ENCODE data around the gene C1orf141. TPM values are rescaled to one million over a fixed set of nuclear protein-coding genes. Genes with fewer than 3 reads are reported as not detected.
A peak's percentile ranks its signal among the peaks of the same experiment; 100 is the strongest.

C1orf141 gene
- total and polyA plus RNA-seq, 8 donors, result 0.24 to 2.3 (median 0.40) TPM; not detected in 2

DNA sequence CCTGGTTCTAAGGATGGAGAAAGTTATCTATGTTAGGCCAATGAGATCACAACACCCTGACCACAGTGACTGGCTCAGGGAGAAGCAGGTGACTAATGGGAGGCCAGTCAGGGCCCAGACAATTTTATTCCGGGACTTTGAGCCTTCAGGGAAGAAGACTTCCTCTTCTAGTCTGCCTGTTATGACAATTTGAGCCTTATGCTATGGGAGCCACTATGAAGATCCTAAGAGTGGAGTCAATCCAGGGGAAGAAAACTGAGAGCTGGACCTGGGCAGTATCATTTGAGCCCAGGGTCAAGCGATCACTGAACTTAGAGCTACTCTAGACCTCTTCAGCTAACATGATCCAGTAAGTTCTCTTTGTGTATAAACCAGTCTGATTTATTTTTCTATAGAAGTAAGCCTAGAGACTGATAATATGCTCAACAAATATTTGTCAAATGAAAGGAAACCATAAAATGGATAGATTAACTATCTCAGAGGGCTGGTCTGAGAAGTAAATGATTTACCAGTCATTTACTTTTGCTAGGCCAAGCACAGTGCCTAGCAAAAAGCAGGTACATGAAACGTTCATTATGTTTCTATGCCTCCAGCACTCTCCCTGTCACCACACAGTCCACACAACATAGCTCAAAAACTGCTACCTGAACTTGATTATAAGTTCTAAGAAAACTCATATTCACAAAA lies 4.2 kb upstream of the C1orf141 start:
- intact Hi-C loops (cut with DNase I), result no loop called here
- ATAC-seq, result no peak
- H3K9me3 ChIP-seq, result no peaks in the 10 kb centered on the region

DNA sequence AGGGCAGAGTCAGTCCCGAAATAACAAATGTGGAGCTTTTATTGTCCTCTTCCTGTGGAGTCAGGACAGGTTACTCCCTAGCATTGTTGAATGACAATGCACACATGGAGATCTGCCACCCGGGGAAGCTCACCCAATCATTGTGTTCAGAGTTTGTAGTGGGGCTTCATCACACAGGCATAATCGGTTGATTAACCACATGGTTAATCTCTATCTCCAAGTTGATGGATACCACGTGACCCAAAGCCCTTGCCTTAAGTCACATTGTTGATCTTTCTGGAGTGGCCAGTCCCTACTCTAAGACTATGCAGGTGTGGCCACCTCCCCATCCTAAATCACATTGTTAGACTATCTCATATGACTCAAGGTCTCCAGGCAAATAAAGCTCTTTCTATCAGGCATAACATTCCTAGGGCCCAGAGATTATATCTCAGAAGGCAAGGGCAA lies 2.6 kb upstream of the C1orf141 start:
- Histone ChIP-seq H3K4me3 (no peak overlapping the region), H3K27ac (no peak overlapping the region), H3K4me1 (peaks cover 0 to 11% of the 10 kb centered on the region in 2 donors), H3K27me3 (peaks cover 0 to 14% of the 10 kb centered on the region in 2 donors), H3K36me3 (no peaks in the 10 kb centered on the region), H3K9me3 (no peaks in the 10 kb centered on the region)
- peak; percentile 64 for ATAC-seq
- intact Hi-C loops (cut with DNase I), result no loop called here
- DNase-seq, result no peak
- TF ChIP-seq, protein P1, sequence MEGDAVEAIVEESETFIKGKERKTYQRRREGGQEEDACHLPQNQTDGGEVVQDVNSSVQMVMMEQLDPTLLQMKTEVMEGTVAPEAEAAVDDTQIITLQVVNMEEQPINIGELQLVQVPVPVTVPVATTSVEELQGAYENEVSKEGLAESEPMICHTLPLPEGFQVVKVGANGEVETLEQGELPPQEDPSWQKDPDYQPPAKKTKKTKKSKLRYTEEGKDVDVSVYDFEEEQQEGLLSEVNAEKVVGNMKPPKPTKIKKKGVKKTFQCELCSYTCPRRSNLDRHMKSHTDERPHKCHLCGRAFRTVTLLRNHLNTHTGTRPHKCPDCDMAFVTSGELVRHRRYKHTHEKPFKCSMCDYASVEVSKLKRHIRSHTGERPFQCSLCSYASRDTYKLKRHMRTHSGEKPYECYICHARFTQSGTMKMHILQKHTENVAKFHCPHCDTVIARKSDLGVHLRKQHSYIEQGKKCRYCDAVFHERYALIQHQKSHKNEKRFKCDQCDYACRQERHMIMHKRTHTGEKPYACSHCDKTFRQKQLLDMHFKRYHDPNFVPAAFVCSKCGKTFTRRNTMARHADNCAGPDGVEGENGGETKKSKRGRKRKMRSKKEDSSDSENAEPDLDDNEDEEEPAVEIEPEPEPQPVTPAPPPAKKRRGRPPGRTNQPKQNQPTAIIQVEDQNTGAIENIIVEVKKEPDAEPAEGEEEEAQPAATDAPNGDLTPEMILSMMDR (IDR thresholded peaks at IDR 0.05), result no peak

More for the DNA sequence above, 4.2 kb upstream of the C1orf141 start:
- H3K4me3 ChIP-seq, result no peak overlapping the region
- no peaks in the 10 kb centered on the region for H3K36me3 ChIP-seq
- peaks cover 0 to 11% of the 10 kb centered on the region in 2 donors for H3K4me1 ChIP-seq
- no peak for DNase-seq
- no peak overlapping the region for H3K27ac ChIP-seq
- H3K27me3 ChIP-seq, result peaks cover 0 to 13% of the 10 kb centered on the region in 2 donors
- TF ChIP-seq, protein P1 (IDR thresholded peaks at IDR 0.05), result no peak

DNA sequence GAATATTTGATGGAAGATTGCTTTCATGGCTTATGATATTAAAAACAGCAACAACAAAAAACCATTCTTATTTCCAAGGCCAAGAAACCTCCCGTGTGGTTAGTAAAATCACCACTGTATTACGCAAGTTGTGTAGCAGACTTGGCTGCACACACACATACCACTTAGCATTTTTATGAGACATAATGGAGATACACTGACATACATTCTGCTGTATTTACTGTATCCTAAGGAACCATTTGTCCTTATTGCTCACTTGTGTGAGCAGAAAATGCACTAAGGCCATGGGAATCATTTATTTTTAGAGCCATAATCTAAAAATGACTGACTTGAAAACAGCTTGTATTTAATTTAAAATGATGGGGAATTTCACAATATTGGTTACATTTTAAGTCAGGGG lies 584 bp upstream of the C1orf141 start:
- Histone ChIP-seq H3K9me3 (no peaks in the 10 kb centered on the region), H3K27me3 (peaks cover 0 to 14% of the 10 kb centered on the region in 2 donors), H3K4me1 (peaks cover 0 to 11% of the 10 kb centered on the region in 2 donors), H3K4me3 (no peak overlapping the region), H3K36me3 (no peaks in the 10 kb centered on the region), H3K27ac (no peak overlapping the region)
- TF ChIP-seq, protein P1 (IDR thresholded peaks at IDR 0.05), result no peak
- DNase-seq (peak in 2 of 4 donors; percentile 59 to 84), ATAC-seq (peak; percentile 69)
- intact Hi-C loops (cut with DNase I), result no loop called here

DNA sequence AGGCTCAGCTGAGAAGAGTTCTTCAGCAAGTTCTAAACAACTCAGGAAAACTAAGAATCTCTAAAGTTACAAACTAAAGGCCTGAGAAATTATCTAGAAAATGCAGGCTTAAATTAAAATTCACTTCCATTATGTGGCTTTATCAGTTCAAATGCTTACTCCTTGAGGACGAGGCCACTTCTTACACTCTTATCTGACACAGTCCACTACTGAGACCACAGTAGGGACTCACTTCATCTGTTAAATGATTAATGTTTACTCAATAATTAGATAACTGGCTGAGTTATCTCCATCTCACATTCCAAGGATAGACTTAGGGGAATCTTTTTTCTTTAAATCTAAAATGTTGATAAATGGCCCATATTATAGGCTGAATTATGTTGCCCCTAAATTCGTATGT lies 1.6 kb downstream of the C1orf141 start:
- Histone ChIP-seq H3K4me3 (no peak overlapping the region), H3K27ac (no peak overlapping the region)
- intact Hi-C loops (cut with DNase I), result no loop called here

DNA sequence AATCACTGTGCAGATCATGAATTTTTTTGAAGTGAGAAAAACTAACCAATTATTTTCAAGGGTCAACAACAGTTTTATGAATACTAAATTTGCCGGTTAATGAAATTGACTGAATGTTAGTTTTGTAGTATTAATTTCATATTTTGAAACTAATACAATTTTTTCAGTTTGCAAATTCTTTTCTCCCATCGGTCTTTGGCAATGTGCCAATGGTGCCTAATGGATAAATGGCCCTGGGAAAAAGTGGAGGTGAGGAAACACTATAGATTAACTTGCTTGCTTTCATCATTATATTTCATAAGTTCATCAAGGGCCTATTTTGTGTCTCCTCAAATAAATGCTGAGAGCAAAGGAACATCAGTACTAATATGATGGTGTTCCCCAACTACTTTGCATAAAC lies 4.1 kb downstream of the C1orf141 start:
- ATAC-seq (no peak), DNase-seq (no peak)
- H3K27ac ChIP-seq, result no peak overlapping the region
- TF ChIP-seq, protein P1 (IDR thresholded peaks at IDR 0.05), result no peak
- peaks cover 0 to 11% of the 10 kb centered on the region in 2 donors for H3K4me1 ChIP-seq
- H3K27me3 ChIP-seq, result peaks cover 0 to 14% of the 10 kb centered on the region in 2 donors
- H3K4me3 ChIP-seq, result no peak overlapping the region
- intact Hi-C loops (cut with DNase I), result no loop called here
- H3K36me3 ChIP-seq, result no peaks in the 10 kb centered on the region
- no peaks in the 10 kb centered on the region for H3K9me3 ChIP-seq

More for the DNA sequence above, 1.6 kb downstream of the C1orf141 start:
- TF ChIP-seq, protein P1 (IDR thresholded peaks at IDR 0.05), result no peak
- no peak for DNase-seq
- ATAC-seq, result no peak
- Histone ChIP-seq H3K4me1 (peaks cover 0 to 11% of the 10 kb centered on the region in 2 donors), H3K27me3 (peaks cover 0 to 14% of the 10 kb centered on the region in 2 donors), H3K36me3 (no peaks in the 10 kb centered on the region), H3K9me3 (no peaks in the 10 kb centered on the region)

Measured in left lung (tissue), 10 donors.